GM19324 (cell line): ENCODE data around the gene DDX1.

Experiments used
- ATAC-seq: cut with Tn5 transposase; IDR thresholded peaks from one replicate; pipeline ENCODE4 v1.9.1; 2021; ENCODE audit warnings: mild to moderate bottlenecking, moderate library complexity; ENCODE audit not compliant: unreplicated experiment, low FRiP score

Gene DDX1

GRCh38 chr2:15626967-15627366, 35.3 kb downstream of the DDX1 start:
- ATAC-seq: no peak

GRCh38 chr2:15627817-15628684, 36.4 kb downstream of the DDX1 start:
- ATAC-seq: no peak

- no peak for ATAC-seq
These were observed 37.5 kb downstream of the DDX1 start for GRCh38 chr2:15628899-15629855.

GRCh38 chr2:15630121-15630977, 38.7 kb downstream of the DDX1 start:
- no peak for ATAC-seq

GRCh38 chr2:15630978-15631719, 39.5 kb downstream of the DDX1 start:
- no peak for ATAC-seq

- no peak for ATAC-seq
These were observed 40.2 kb downstream of the DDX1 start for GRCh38 chr2:15631883-15632282.

GRCh38 chr2:15633043-15633970, 41.6 kb downstream of the DDX1 start:
- no peak for ATAC-seq

- no peak for ATAC-seq
These were observed 42.3 kb downstream of the DDX1 start for GRCh38 chr2:15633971-15634346.

- ATAC-seq: no peak
These were observed 43.3 kb downstream of the DDX1 start for GRCh38 chr2:15634846-15635490.

GRCh38 chr2:15636972-15637785, 45.5 kb downstream of the DDX1 start:
- peak; percentile 74 for ATAC-seq

GRCh38 chr2:15638720-15639119, 47.1 kb downstream of the DDX1 start:
- no peak for ATAC-seq

- no peak for ATAC-seq
These were observed 47.9 kb downstream of the DDX1 start for GRCh38 chr2:15639323-15640251.

GRCh38 chr2:15640261-15640711, 48.6 kb downstream of the DDX1 start:
- ATAC-seq: no peak

GRCh38 chr2:15640784-15641183, 49.1 kb downstream of the DDX1 start:
- no peak for ATAC-seq

- no peak for ATAC-seq
These were observed 49.9 kb downstream of the DDX1 start for GRCh38 chr2:15641530-15641982.
